HEK293 (cell line): ENCODE measurements around the gene ORC2.

Experiments used
- SP2 ChIP-seq: fragments of 450-650 bp; formaldehyde crosslinking; IDR thresholded peaks from 2 replicates; pipeline ENCODE4 v1.5.1; 2016; ENCODE audit warnings: missing biosample characterization, missing genetic modification characterization
- TCF7L2 ChIP-seq: IDR thresholded peaks from 2 replicates; pipeline ENCODE4 v1.6.1; 2011; ENCODE audit warnings: low read depth, mild to moderate bottlenecking, inconsistent platforms, low read length, moderate library complexity, borderline replicate concordance
- ZFP37 ChIP-seq: fragments of 450-650 bp; formaldehyde crosslinking; IDR thresholded peaks from 2 replicates; pipeline ENCODE4 v1.5.1; 2016; ENCODE audit warnings: missing biosample characterization, missing genetic modification characterization
- ZNF292 ChIP-seq: fragments of 450-650 bp; formaldehyde crosslinking; IDR thresholded peaks from 2 replicates; pipeline ENCODE4 v1.5.1; 2016; ENCODE audit warnings: low read depth, missing biosample characterization, missing genetic modification characterization, borderline replicate concordance
- ZNF404 ChIP-seq: fragments of 450-650 bp; formaldehyde crosslinking; IDR thresholded peaks from 2 replicates; pipeline ENCODE4 v1.5.1; 2017; ENCODE audit warnings: missing biosample characterization, missing genetic modification characterization
- ZNF777 ChIP-seq: fragments of 450-650 bp; formaldehyde crosslinking; IDR thresholded peaks from 2 replicates; pipeline ENCODE4 v1.5.1; 2017; ENCODE audit warnings: missing biosample characterization, missing genetic modification characterization, borderline replicate concordance
- TF ChIP-seq, protein P1 (sequence below): fragments of 450-650 bp; formaldehyde crosslinking; conservative IDR thresholded peaks from 2 replicates; pipeline ENCODE4 v1.5.1; 2016; ENCODE audit warnings: low read depth, missing biosample characterization, missing genetic modification characterization
- TF ChIP-seq, protein P2 (sequence below): fragments of 450-650 bp; formaldehyde crosslinking; IDR thresholded peaks from 2 replicates; pipeline ENCODE4 v1.5.1; 2016; ENCODE audit warnings: missing biosample characterization, missing genetic modification characterization
- TF ChIP-seq, protein P3 (sequence below): fragments of 450-650 bp; formaldehyde crosslinking; IDR thresholded peaks from 2 replicates; pipeline ENCODE4 v1.5.1; 2016; ENCODE audit warnings: missing biosample characterization, missing genetic modification characterization
- TF ChIP-seq, protein P4 (sequence below): fragments of 450-650 bp; formaldehyde crosslinking; IDR thresholded peaks from 2 replicates; pipeline ENCODE4 v1.5.1; 2016; ENCODE audit warnings: missing biosample characterization, missing genetic modification characterization, low read depth

DNA sequence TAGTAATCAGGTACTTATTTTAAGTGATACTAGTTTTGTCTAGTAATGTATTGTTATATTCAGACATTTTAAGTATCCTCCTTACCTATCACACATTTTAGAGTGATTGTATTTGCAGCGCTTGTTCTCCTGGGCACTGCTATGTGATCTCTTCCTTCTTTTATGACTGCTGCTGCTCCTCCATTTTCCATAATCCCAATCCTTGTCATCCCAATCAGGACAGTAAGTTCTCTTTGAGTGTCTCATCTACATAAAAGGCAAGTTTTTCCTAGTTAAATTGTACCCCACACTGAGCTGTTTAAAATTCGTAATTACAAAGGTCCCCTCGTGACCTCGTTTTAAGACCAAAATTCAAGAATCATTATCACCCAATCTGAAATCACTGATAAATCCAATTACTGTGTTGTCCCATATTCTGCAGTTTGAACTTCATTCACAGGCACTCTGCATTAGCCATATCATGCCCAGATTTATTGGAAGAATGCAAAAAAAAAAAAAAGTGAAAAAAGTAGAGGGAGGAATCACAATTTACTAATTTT, 101.8 kb downstream of the ORC2 start:
- TF ChIP-seq SP2 (tag by site-specific recombination), result no peak
- no peak for TF ChIP-seq TCF7L2
- TF ChIP-seq, protein P1, sequence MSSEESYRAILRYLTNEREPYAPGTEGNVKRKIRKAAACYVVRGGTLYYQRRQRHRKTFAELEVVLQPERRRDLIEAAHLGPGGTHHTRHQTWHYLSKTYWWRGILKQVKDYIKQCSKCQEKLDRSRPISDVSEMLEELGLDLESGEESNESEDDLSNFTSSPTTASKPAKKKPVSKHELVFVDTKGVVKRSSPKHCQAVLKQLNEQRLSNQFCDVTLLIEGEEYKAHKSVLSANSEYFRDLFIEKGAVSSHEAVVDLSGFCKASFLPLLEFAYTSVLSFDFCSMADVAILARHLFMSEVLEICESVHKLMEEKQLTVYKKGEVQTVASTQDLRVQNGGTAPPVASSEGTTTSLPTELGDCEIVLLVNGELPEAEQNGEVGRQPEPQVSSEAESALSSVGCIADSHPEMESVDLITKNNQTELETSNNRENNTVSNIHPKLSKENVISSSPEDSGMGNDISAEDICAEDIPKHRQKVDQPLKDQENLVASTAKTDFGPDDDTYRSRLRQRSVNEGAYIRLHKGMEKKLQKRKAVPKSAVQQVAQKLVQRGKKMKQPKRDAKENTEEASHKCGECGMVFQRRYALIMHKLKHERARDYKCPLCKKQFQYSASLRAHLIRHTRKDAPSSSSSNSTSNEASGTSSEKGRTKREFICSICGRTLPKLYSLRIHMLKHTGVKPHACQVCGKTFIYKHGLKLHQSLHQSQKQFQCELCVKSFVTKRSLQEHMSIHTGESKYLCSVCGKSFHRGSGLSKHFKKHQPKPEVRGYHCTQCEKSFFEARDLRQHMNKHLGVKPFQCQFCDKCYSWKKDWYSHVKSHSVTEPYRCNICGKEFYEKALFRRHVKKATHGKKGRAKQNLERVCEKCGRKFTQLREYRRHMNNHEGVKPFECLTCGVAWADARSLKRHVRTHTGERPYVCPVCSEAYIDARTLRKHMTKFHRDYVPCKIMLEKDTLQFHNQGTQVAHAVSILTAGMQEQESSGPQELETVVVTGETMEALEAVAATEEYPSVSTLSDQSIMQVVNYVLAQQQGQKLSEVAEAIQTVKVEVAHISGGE (tag by site-specific recombination), result no peak
- TF ChIP-seq, protein P2, sequence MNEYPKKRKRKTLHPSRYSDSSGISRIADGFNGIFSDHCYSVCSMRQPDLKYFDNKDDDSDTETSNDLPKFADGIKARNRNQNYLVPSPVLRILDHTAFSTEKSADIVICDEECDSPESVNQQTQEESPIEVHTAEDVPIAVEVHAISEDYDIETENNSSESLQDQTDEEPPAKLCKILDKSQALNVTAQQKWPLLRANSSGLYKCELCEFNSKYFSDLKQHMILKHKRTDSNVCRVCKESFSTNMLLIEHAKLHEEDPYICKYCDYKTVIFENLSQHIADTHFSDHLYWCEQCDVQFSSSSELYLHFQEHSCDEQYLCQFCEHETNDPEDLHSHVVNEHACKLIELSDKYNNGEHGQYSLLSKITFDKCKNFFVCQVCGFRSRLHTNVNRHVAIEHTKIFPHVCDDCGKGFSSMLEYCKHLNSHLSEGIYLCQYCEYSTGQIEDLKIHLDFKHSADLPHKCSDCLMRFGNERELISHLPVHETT (tag by site-specific recombination), result no peak
- no peak for TF ChIP-seq ZFP37 (tag by site-specific recombination)
- TF ChIP-seq, protein P3, sequence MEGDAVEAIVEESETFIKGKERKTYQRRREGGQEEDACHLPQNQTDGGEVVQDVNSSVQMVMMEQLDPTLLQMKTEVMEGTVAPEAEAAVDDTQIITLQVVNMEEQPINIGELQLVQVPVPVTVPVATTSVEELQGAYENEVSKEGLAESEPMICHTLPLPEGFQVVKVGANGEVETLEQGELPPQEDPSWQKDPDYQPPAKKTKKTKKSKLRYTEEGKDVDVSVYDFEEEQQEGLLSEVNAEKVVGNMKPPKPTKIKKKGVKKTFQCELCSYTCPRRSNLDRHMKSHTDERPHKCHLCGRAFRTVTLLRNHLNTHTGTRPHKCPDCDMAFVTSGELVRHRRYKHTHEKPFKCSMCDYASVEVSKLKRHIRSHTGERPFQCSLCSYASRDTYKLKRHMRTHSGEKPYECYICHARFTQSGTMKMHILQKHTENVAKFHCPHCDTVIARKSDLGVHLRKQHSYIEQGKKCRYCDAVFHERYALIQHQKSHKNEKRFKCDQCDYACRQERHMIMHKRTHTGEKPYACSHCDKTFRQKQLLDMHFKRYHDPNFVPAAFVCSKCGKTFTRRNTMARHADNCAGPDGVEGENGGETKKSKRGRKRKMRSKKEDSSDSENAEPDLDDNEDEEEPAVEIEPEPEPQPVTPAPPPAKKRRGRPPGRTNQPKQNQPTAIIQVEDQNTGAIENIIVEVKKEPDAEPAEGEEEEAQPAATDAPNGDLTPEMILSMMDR (tag by site-specific recombination), result no peak
- no peak for TF ChIP-seq ZNF777 (tag by site-specific recombination)
- TF ChIP-seq ZNF404, result no peak
- TF ChIP-seq, protein P4, sequence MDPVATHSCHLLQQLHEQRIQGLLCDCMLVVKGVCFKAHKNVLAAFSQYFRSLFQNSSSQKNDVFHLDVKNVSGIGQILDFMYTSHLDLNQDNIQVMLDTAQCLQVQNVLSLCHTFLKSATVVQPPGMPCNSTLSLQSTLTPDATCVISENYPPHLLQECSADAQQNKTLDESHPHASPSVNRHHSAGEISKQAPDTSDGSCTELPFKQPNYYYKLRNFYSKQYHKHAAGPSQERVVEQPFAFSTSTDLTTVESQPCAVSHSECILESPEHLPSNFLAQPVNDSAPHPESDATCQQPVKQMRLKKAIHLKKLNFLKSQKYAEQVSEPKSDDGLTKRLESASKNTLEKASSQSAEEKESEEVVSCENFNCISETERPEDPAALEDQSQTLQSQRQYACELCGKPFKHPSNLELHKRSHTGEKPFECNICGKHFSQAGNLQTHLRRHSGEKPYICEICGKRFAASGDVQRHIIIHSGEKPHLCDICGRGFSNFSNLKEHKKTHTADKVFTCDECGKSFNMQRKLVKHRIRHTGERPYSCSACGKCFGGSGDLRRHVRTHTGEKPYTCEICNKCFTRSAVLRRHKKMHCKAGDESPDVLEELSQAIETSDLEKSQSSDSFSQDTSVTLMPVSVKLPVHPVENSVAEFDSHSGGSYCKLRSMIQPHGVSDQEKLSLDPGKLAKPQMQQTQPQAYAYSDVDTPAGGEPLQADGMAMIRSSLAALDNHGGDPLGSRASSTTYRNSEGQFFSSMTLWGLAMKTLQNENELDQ (tag by site-specific recombination), result no peak
- TF ChIP-seq ZNF292 (tag by site-specific recombination), result no peak
